ENCODE data around the gene ULK4.

DNA sequence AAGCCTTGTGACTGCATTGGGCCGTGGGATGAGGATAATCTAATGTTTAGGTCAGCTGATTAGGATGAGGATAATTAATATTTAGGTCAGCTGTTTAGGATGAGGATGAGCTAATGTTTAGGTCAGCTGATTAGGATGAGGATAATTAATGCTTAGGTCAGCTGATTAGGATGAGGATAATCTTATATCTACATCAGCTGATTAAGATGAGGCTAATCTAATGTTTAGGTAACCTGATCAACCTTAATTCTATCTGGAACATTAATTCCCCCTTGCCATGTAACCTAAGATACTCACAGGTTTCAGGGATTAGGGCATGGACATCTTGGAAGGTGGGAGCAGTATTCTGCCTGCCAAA is 362.8 kb downstream of the ULK4 start:
- TF ChIP-seq POLR2A (IDR thresholded peaks at IDR 0.05; ENCODE audit: low read depth, low read length) (no peak), CTCF (conservative IDR thresholded peaks at IDR 0.05; ENCODE audit: low read depth, low read length) (no peak), BHLHE40 (IDR thresholded peaks at IDR 0.05; ENCODE audit: low read depth, low read length) (no peak), RAD21 (IDR thresholded peaks at IDR 0.05; ENCODE audit: low read length) (no peak), MXI1 (IDR thresholded peaks at IDR 0.05; ENCODE audit: borderline replicate concordance, low read depth, low read length) (no peak), SMC3 (IDR thresholded peaks at IDR 0.05; ENCODE audit: low read depth, low read length) (no peak), MAFK (IDR thresholded peaks at IDR 0.05; ENCODE audit: low read depth, low read length) (peak; percentile 95), CEBPB (IDR thresholded peaks at IDR 0.05; ENCODE audit: low read depth, low read length) (no peak), RCOR1 (IDR thresholded peaks at IDR 0.05; ENCODE audit: insufficient replicate concordance, low read length) (no peak), ELK1 (IDR thresholded peaks at IDR 0.05; ENCODE audit: borderline replicate concordance, low read depth, low read length) (no peak), MAZ (IDR thresholded peaks at IDR 0.05; ENCODE audit: borderline replicate concordance, low read depth, low read length) (no peak), RFX5 (IDR thresholded peaks at IDR 0.05; ENCODE audit: low read depth, low read length) (no peak), FOS (IDR thresholded peaks at IDR 0.05; ENCODE audit: low read depth, low read length) (no peak)
